Heart left ventricle (tissue), 13 donors: ENCODE data around the gene BCKDHB.

ENCODE experiments used
- CTCF ChIP-seq, 12 donors: fragments of 200-600 bp; sonication (generic) in 4 of 12; IDR thresholded peaks; one replicate each; pipeline versions ENCODE4 v1.5.0 to v1.8.0; 2018 to 2022; ENCODE audit warnings: antibody characterized with exemption in 12 of 12, mild to moderate bottlenecking in 5 of 12
- POLR2A ChIP-seq, 2 donors: fragments of 450-650 bp; IDR thresholded peaks; one replicate each; pipeline ENCODE4 v1.6.1; 2017; ENCODE audit warnings: antibody characterized with exemption in 2 of 2, mild to moderate bottlenecking in 2 of 2, moderate library complexity in 2 of 2
- donor health status: ischemic (EF 13 %, LVEDD 7.1; RV severe dilation, severe dysfunction).
- donor health status: DM: no; HTN: yes; CAD: no.
- donor health status: DM: no; HTN: no; CAD: no.
- donor health status: ischemic (EF 25% LVEDD 6.9; RV normal size, moderate dysfunction).
- donor health status: ischemic (EF 25% LVEDD 5.7; RV mildly dilated, moderate dysfunction).
- donor health status: ischemic (EF 35%, LVEDD 5.7; RV mildly dilated, moderate dysfunction).
- donor health status: nonischemic (EF 11% LVEDD 7.7; RV severe dilation, severe dysfunction).
- donor health status: DM: yes; HTN: yes; CAD: no.
- donor health status: PGD.
- donor health status: ischemic (EF 29% LVEDD 5.4; RV normal size, mild dysfunction).
- donor health status: nonischemic (EF 23%, LVEDD 6.1; RV moderate dilation, normal function).

- no peak for TF ChIP-seq CTCF (IDR thresholded peaks at IDR 0.05)
- no peak for TF ChIP-seq POLR2A (IDR thresholded peaks at IDR 0.05)
Measured at GRCh38 chr6:80330961-80331360, 224.5 kb downstream of the BCKDHB start.
